ENCODE measurements around the gene CABP2.
"Not testable (repeated sequence)": the region's sequence is repeated elsewhere in the genome, so short reads cannot be mapped to it uniquely, and the experiment has no call there.

Gene CABP2

DNA sequence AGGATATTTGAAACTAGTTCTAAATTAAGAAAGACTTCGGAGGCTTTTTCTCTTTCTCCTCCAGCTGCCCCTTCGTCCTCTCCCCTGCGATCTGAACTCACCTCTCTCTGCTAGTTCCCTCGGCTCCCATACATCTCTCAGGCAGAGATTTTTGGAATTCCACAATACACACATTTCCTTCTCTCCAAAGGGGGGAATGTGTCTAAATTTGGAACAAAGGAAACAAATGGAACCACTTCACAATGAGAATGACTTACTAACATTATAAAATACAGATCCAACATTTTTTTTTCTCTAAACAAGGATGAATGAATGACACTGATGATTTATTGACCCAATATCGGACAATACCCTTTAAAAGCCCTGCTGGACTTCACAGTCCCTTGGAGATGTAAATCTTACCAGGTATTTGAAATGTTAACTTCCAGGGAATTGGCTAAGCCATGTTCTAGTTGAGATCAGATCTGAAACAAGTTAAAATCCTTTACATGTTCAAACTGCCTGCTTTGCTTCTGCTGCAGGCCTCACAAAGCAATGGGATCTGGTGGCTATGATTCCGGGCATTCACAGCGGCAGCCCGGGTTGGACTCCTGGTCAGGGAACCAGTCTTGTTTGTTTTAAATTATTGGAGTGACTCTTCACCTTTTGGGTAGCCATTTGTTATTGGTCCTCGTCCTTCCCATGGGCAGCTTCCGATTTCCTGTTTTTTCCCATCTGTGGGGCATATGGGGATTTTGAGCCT, 39.9 kb upstream of the CABP2 start:
- DNase-seq (ENCODE audit: low read depth, low spot score), result no peak
- TF ChIP-seq, protein P1, sequence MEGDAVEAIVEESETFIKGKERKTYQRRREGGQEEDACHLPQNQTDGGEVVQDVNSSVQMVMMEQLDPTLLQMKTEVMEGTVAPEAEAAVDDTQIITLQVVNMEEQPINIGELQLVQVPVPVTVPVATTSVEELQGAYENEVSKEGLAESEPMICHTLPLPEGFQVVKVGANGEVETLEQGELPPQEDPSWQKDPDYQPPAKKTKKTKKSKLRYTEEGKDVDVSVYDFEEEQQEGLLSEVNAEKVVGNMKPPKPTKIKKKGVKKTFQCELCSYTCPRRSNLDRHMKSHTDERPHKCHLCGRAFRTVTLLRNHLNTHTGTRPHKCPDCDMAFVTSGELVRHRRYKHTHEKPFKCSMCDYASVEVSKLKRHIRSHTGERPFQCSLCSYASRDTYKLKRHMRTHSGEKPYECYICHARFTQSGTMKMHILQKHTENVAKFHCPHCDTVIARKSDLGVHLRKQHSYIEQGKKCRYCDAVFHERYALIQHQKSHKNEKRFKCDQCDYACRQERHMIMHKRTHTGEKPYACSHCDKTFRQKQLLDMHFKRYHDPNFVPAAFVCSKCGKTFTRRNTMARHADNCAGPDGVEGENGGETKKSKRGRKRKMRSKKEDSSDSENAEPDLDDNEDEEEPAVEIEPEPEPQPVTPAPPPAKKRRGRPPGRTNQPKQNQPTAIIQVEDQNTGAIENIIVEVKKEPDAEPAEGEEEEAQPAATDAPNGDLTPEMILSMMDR (IDR thresholded peaks at IDR 0.05; ENCODE audit: low read depth, low read length), result no peak
- H3K4me3 ChIP-seq (ENCODE audit: low read depth, low read length), result no peak overlapping the region
- in situ Hi-C loops (cut with HindIII; ENCODE audit: low sequenced_read_pairs), result no loop called here

DNA sequence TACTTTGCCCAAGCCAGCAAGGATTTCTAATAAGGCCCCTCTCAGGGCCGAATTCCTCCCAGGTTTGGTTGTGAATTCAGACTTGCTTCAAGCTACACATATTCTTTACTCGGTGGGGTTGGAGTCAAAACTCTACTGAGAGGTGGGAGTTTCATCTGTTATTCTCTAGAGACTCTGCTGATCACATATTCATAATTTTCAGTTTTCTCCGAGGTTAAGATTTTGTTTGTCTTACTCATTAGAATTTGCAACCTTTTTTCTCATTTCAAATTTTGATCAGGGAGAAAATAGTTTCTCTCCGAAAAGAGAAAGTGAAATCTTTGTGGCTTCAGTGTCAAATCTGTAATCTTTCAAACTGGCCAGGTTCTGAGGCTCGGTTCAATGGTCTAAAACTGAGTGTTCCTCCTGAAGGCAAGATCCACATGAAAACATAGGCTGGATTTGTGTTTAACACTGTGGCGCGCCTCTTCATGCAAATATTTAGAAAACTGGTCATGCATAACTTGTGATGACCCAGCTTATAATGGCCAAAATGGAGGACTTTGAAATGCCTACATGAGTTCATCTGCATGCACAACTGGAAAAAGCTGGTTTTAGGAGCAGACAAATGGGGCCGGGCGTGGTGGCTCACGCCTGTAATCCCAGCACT, 38.8 kb upstream of the CABP2 start:
- TF ChIP-seq, protein P1 (IDR thresholded peaks at IDR 0.05; ENCODE audit: low read depth, low read length), result no peak
- no peak for DNase-seq (ENCODE audit: low read depth, low spot score)
- in situ Hi-C loops (cut with HindIII; ENCODE audit: low sequenced_read_pairs), result no loop called here
- no peak overlapping the region for H3K4me3 ChIP-seq (ENCODE audit: low read depth, low read length)

DNA sequence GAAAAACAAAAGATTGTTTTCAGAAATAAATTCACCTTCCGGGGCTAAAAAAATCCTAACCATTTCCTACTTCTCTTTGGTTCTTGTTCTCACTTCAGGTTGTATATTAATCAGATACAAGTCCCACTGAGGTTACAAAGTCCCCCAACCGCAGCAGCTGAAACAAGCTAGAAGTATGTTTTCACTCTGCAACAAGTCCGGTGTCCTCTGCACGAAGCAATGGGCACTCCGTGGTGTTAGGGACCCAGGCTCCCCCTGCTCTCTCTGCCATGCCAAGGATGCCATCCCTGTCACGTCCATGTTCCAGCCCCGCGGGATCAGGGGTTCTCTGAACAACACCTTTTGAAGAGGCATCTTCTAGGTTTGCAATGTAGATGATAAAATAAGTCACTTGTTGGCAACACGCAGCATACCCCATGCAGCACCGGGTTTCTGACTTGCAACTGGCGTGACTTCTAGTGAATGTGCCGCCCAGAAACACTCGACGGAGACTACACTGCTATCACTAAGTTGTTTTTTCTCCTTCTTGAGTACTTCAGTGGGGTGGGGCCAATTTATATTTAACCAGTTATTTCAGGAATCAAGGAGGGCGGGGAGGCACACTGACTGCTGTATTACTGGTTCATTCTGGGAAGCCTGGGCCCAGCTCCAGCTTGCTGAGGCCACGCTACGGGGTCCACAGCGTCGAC, 35.0 kb upstream of the CABP2 start:
- TF ChIP-seq, protein P1 (IDR thresholded peaks at IDR 0.05; ENCODE audit: low read depth, low read length), result no peak
- DNase-seq (ENCODE audit: low read depth, low spot score), result no peak
- no peak overlapping the region for H3K4me3 ChIP-seq (ENCODE audit: low read depth, low read length)
- in situ Hi-C loops (cut with HindIII; ENCODE audit: low sequenced_read_pairs), result no loop called here

DNA sequence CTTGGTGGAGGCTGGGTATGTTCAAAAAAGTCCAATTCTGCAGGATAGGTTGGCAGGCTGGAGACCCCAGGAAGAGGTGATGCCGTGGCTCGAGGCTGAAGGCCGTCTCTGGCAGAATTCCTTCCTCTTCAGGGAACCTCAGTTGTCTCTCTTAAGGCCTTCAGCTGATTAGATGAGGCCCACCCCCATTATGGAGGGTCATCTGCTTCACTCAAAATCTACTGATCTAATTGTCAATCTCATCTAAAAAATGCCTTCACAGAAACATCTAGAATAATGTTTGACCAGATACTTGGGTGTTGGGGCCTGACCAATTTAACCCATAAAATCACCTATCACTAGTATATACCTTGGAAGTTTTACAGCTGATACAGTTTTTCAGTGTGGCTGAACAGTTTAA, 33.0 kb upstream of the CABP2 start:
- in situ Hi-C loops (cut with HindIII; ENCODE audit: low sequenced_read_pairs), result no loop called here
- DNase-seq (ENCODE audit: low read depth, low spot score), result no peak
- no peak overlapping the region for H3K4me3 ChIP-seq (ENCODE audit: low read depth, low read length)

DNA sequence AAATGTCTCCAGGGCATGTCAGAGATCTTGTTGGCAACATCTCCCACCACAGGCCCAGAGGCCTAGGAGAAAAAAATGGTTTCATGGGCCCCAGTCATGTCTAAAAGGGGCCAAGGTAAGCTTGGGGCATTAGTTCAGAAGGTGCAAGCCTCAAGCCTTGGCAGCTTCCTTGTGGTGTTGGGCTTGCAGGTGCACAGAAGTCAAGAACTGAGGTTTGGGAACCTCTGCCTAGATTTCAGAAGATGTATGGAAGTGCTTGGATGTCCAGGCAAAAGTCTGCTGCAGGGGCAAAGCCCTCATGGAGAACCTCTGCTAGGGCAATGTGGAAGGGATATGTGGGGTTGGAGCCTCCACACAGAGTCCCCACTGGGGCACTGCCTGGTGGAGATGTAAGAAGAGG, 28.5 kb upstream of the CABP2 start:
- H3K4me3 ChIP-seq (ENCODE audit: low read depth, low read length); in situ Hi-C loops (cut with HindIII; ENCODE audit: low sequenced_read_pairs); DNase-seq (ENCODE audit: low read depth, low spot score): not testable (repeated sequence)

More for the DNA sequence above, 33.0 kb upstream of the CABP2 start:
- TF ChIP-seq, protein P1 (IDR thresholded peaks at IDR 0.05; ENCODE audit: low read depth, low read length), result no peak

DNA sequence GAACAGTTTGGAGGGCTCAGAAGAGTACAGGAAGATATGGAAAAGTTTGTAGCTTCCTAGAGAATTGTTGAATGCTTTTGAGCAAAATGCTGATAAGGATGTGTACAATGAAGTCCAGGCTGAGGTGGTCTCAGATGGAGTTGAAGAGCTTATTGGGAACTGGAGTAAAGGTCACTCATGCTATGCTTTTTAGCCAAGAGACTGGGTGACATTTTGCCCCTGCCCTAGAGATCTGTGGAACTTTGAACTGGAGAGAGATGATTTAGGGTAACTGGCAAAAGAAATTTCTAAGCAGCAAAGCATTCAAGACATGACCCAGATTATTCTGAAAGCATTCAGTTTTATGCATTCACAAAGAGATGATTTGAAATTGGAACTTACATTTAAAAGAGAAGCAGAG, 27.9 kb upstream of the CABP2 start:
- DNase-seq (ENCODE audit: low read depth, low spot score), result no peak
- TF ChIP-seq, protein P1 (IDR thresholded peaks at IDR 0.05; ENCODE audit: low read depth, low read length), result no peak
- in situ Hi-C loops (cut with HindIII; ENCODE audit: low sequenced_read_pairs), result no loop called here
- H3K4me3 ChIP-seq (ENCODE audit: low read depth, low read length), result no peak overlapping the region

Measured in astrocyte of the spinal cord (primary cell).